ENCODE data around the gene MARK2.

DNA sequence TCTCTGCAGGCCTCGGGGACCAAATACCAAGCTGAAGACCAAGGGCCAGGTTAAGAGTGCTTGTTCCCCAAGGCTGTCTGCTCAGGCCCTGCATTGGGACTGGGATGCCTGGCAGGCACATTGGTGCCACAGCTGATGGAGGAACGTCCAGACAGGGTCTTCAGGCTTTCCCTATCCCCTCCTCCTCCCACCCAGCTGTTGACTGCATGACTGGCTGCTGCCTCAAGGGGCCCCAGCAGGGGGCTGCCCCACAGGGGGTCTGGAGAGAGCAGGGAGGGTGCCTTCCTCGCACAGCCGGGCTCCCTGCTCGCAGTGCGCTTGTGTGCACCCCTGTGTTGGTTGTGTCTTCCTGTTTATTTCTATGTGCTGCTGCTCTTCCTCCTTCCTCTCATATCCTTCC is 68.2 kb downstream of the MARK2 start:
- TF ChIP-seq, protein P1, sequence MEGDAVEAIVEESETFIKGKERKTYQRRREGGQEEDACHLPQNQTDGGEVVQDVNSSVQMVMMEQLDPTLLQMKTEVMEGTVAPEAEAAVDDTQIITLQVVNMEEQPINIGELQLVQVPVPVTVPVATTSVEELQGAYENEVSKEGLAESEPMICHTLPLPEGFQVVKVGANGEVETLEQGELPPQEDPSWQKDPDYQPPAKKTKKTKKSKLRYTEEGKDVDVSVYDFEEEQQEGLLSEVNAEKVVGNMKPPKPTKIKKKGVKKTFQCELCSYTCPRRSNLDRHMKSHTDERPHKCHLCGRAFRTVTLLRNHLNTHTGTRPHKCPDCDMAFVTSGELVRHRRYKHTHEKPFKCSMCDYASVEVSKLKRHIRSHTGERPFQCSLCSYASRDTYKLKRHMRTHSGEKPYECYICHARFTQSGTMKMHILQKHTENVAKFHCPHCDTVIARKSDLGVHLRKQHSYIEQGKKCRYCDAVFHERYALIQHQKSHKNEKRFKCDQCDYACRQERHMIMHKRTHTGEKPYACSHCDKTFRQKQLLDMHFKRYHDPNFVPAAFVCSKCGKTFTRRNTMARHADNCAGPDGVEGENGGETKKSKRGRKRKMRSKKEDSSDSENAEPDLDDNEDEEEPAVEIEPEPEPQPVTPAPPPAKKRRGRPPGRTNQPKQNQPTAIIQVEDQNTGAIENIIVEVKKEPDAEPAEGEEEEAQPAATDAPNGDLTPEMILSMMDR (IDR thresholded peaks at IDR 0.05) = no peak
- TF ChIP-seq POLR2A (IDR thresholded peaks at IDR 0.05) = no peak
